Lung microvascular endothelial cell (primary cell): ENCODE measurements around the gene AKT1. TPM values are rescaled to one million over a fixed set of nuclear protein-coding genes. Genes with fewer than 3 reads are reported as not detected.

Experiments used
- DNase-seq, 2 donors: peaks; one replicate each; pipeline versions ENCODE4 v3.0.0 to v3.0.0-alpha.2; 2010; ENCODE audit warnings: low read depth in 2 of 2
- total RNA-seq: library from RNA; depleted of rRNA; stranded (reverse); fragments of >200 nt; gene quantifications from 2 replicates; pipeline ENCODE4 v1.2.1, GENCODE V29; 2014

Gene AKT1
- total RNA-seq, 1 donor from 2014 or later = 129 TPM

DNA sequence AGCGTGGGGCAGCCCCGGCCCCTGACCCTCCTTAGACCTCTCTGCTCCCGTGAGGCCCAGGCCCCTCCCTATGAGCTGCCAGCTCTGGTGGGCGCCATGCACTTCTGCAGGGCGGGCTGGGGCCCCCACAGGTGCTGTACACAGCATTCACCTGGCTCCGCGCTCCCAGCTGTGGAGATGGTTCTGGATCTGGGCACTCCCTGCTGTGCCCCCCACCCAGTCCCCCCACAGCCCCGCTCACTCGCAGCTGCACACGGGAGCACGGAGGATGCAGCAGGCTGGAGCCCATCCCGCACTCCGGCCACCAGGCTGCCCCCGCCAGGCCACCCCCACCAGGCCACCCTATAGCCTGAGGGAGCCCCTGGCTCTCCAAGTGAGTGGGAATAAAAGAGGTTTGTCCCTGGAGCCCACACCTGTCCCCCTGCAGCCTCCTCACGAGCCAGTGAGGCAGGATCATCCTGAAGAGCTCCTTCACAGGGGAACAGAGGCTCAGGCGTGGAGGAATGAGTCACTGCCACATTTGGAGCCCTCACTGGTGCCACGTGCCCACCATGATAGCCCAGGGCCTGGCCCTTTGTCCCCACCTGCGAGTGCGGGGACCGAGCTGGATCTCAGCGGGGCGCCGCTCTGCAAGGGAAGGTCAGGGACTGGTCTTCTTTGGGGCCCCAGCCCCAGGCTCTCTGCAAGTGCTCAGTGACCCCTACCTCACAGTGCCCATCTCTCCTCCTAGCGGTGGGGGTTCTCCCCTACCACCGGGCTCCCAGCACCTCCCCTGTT lies 69.6 kb downstream of the AKT1 start:
- no peak for DNase-seq

DNA sequence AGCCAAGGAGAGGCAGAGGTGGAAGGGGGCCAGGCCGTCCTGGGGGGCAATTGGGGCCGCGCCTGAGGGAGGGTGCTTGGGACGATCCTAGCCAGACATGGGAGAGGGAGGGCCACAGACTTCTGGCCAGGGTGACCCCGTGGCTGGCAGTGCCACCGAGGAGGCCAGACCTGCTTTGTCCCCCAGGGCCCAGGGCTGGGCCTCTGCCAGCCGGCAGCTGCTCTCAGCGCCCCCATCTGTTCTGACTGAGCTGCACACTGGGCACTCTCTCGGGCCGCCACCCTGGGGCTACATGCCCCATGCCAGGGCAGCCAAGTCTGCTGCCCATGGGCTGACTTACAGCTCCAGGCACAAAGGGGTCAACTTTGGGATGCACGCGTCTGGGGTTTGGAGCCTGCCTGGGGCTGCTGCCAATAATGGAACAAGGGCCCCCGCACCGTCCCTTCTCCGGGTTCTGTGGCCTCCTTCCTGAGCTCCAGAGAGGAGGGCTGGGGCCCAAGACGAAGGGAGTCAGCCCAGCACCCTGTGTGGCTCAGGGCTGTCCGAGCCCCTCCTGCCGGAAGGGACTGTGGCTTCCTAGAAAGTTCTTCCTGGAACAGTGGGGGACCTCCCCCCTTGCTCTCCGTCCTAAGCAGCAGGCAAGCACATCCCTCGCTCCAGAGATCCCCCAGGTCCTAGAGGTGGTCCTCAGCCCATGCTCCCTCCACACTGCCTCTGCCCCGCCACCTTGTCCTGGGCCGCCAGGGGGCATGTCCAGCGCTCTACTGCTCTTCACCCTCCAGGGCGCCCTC lies 70.4 kb downstream of the AKT1 start:
- peak in 1 of 2 donors; percentile 20 for DNase-seq

DNA sequence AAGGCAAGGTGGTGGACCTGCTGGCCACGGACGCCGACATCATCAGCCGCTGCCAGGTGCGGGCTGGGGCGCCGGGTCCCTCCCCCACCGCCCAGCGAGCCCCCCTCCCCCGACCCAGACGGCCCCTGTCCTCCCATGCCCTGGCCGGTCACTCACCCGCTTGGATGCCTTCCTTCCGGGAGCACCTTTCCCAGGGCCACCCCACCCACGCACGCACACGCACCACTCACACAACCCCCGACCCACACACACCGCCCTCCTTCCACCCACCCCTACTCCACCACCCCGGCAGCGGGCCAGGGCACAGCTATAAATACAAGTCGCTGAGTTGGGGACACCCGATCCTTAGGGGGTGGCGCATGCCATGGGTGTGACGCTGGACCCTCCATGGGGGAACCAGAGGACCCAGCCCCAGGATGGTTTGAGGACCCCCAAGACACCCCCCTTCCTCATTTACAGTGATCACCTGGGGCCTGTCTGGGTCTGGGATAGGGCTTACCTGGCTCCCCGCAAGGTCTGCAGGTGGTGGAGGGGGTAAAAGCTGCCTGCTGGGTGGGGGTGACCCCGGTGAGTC lies 71.1 kb downstream of the AKT1 start:
- peak in 1 of 2 donors; percentile 47 for DNase-seq

DNA sequence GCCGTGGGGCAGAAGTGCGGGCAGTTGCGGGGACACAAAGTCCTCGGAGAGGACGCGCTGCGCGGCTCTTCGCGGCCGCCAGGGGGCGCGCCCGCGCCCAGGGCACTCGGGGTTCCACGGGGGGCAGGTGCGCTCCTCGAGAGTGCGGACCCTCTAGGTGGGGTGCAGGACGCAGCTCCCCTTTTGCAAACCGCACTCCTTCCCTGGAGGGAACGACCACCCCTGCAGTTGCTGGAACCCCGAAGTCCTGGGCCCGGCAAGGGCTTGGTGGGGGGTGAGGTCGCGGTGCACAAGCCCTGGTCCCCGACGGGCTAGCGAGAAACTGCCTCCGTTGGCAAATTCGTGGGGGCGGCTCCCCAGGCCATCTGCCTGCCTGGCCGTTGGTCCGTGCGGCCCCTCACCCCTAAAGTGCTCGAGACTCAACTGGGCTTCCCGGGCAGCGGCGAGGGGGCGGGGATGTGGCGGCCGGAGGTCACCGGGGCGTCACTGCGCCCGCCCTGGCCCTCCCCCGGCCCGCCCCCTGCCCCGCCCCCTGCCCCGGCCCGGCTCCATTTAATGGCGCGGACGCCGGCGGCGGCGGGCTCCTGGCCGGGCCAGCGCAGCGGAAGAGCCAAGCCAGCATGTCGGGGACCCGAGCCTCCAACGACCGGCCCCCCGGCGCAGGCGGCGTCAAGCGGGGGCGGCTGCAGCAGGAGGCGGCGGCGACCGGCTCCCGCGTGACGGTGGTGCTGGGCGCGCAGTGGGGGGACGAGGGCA lies 71.7 kb downstream of the AKT1 start, which contains the start of gene ADSS1:
Gene ADSS1, plus strand, starts transcription at position 579 of the 756 bp plus-strand sequence. Its CDS starts 42 bp downstream, at position 621.
- DNase-seq = peak; percentile 48 to 63

DNA sequence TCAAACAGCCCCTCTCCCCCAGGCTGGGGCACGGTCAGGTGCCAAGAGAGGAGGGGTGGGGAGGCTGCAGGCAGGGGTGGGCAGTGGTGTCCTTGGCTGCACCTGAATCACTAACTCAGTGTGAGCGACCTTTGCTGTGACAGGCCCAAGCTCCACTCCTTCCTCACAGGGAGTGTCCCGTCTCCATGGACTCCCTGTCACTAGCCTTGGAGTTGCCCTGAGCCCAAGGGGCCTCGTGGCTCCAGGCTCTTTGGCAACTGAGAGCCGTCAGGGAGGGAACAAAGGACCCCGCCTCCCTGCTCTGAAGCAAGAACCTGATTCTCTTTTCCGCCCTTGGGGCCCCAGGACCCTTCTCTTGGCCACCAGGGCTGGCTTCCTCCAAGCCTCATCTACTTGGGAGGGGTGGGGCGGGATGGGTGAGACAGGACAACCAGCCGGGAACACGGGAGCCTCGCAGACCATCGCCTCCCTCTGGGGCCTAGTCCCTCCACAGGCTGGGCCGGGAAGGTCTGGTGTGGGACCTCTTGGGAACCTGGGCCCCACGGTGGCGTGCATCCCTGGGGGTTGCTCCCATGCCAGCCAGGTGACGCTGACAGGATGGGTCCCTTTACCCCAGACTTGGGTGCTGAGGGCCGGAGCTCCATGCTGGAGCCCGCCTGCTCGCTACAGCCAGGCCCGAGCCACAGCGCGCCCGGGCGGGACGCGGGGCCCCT lies 72.5 kb downstream of the AKT1 start:
- no peak for DNase-seq

DNA sequence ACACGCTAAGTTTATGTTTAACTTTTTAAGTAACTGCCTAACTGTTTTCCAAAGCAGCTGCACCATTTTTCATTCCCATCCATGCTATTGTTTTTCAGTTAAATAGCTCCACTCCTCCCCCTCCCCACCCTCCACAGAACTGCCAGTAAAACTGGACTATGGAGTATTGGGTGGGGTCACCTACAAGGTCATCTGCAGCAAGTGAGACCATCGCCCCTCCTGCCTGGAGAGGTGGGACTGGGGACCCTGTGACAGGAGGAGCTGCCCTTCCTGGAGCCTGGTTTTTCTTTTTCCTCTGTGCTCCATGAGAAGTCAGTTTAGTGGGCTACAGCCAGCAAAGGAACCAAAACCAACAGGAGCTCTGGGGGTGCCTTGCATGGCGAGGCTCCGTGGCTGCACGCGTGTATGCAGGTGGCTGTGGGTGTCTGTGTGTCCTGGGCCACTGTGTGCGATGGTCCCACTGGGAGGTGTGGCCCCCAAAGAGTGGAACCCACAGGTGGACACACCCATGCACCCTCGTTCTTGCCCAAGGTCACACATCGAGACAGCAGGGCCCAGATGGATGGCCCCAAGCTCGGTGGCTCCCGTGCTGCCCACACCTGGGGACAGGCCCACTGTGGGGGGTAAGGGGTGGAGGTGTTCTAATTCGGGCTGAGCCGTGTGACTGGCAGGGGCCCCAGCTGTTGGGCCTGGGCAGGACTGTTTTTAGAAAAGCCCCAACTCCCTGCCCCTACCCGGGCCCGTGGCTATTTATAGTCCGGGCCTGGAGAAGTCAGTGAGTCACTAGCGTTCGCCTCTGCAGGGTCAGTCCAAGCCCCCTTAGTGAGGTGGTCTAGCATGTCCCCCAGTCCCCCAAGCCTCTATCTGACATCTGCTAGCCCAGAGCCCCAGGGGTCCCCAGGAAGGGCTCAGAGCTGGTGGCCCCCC lies 73.8 kb downstream of the AKT1 start:
- no peak for DNase-seq

Other genes with a start within 250 kb of the AKT1 start
- gene C14orf180, start 216.0 kb downstream of the AKT1 start, total RNA-seq = not detected in 2 replicates
- gene TMEM179, start 191.0 kb downstream of the AKT1 start, total RNA-seq = not detected in 2 replicates
- gene INF2, start 106.1 kb downstream of the AKT1 start, total RNA-seq = 22.2 and 23.2 TPM in 2 replicates
- gene ADSS1, start 71.5 kb downstream of the AKT1 start, total RNA-seq = 0.87 and 1.8 TPM in 2 replicates
- 77.4 and 82.3 TPM in 2 replicates for gene SIVA1, start 42.6 kb downstream of the AKT1 start, total RNA-seq
- 2.6 and 4.4 TPM in 2 replicates for gene ZBTB42, start 5.4 kb upstream of the AKT1 start, total RNA-seq
- 2.8 and 5.0 TPM in 2 replicates for gene CEP170B, start 69.5 kb upstream of the AKT1 start, total RNA-seq
- gene PLD4, start 129.1 kb upstream of the AKT1 start, total RNA-seq = under 0.01 TPM in 1 of 2 replicates, not detected in the other
- 6.0 and 21.8 TPM in 2 replicates for gene AHNAK2, start 182.6 kb upstream of the AKT1 start, total RNA-seq
- 3.2 and 3.5 TPM in 2 replicates for gene CLBA1, start 190.0 kb upstream of the AKT1 start, total RNA-seq
- gene CDCA4, start 225.3 kb upstream of the AKT1 start, total RNA-seq = 16.3 and 19.8 TPM in 2 replicates